GM18858 (cell line): Measurements from ENCODE around the gene ZNF316.

Source experiments
- ATAC-seq: cut with Tn5 transposase; IDR thresholded peaks from one replicate; pipeline ENCODE4 v1.9.1; 2021; ENCODE audit not compliant: unreplicated experiment

ZNF316 gene

GRCh38 chr7:6636741-6637543 lies at the start of gene ZNF316:
ZNF316 (plus strand) TSS chr7:6637318; CDS start chr7:6642410, 5,092 bp downstream.
- ATAC-seq: peak; percentile 57

- no peak for ATAC-seq
These were observed 48.6 kb upstream of the ZNF316 start for GRCh38 chr7:6588566-6588965.

GRCh38 chr7:6589151-6589828 lies 47.8 kb upstream of the ZNF316 start:
- no peak for ATAC-seq

GRCh38 chr7:6589829-6590644 lies 47.1 kb upstream of the ZNF316 start, which contains the start of gene INTS15:
INTS15 (plus strand) TSS chr7:6590021; CDS start chr7:6590284, 263 bp downstream.
- peak; percentile 83 for ATAC-seq

- peak; percentile 6 for ATAC-seq
These were observed 46.4 kb upstream of the ZNF316 start for GRCh38 chr7:6590645-6591110.

- no peak for ATAC-seq
These were observed 37.0 kb upstream of the ZNF316 start for GRCh38 chr7:6600093-6600492.

- no peak for ATAC-seq
These were observed 32.7 kb upstream of the ZNF316 start for GRCh38 chr7:6604458-6604857.

- ATAC-seq: no peak
These were observed 30.1 kb upstream of the ZNF316 start for GRCh38 chr7:6606866-6607583.

- no peak for ATAC-seq
These were observed 29.5 kb upstream of the ZNF316 start for GRCh38 chr7:6607651-6608051.

- no peak for ATAC-seq
These were observed 29.0 kb upstream of the ZNF316 start for GRCh38 chr7:6608081-6608480.

GRCh38 chr7:6608794-6609193 lies 28.3 kb upstream of the ZNF316 start:
- ATAC-seq: no peak

- no peak for ATAC-seq
These were observed 24.3 kb upstream of the ZNF316 start for GRCh38 chr7:6612819-6613218.

GRCh38 chr7:6613706-6614105 lies 23.4 kb upstream of the ZNF316 start:
- ATAC-seq: no peak

GRCh38 chr7:6614953-6615722 lies 22.0 kb upstream of the ZNF316 start, which contains the start of gene ZNF853:
ZNF853 (plus strand) TSS chr7:6615610; CDS start chr7:6616175, 565 bp downstream.
- no peak for ATAC-seq

- ATAC-seq: no peak
These were observed 21.2 kb upstream of the ZNF316 start for GRCh38 chr7:6615723-6616555.

GRCh38 chr7:6616854-6617643 lies 20.1 kb upstream of the ZNF316 start:
- no peak for ATAC-seq

- ATAC-seq: no peak
These were observed 18.5 kb upstream of the ZNF316 start for GRCh38 chr7:6618621-6619020.

- ATAC-seq: no peak
These were observed 17.2 kb upstream of the ZNF316 start for GRCh38 chr7:6619961-6620360.
